WTC11 (cell line): ENCODE results near the gene GPNMB. TPM values are rescaled to one million over a fixed set of nuclear protein-coding genes. Genes with fewer than 3 reads are reported as not detected.

ENCODE experiments used
- ATAC-seq: fragments of 200-7000 bp; cut with Tn5 transposase; 2 replicates; pipeline ENCODE4 v1.10.0; 2021; ENCODE audit warnings: mild to moderate bottlenecking, moderate library complexity
- CTCF ChIA-PET: fragments of 300-600 bp; sonication (Branson Sonifier 250); formaldehyde crosslinking; loops from one replicate; lab custom pipeline; 2021; ENCODE audit warnings: antibody characterized with exemption; lab: Charles Lee
- POLR2A ChIA-PET: fragments of 350-600 bp; sonication (Branson Sonifier 250); formaldehyde crosslinking; loops from one replicate; lab custom pipeline; 2021; ENCODE audit warnings: antibody characterized with exemption; lab: Charles Lee
- DNase-seq: peaks from one replicate; pipeline ENCODE4 v3.0.0; 2021; ENCODE audit warnings: low spot score
- H3K27ac Mint-ChIP-seq: 2 replicates; pipeline ENCODE4 v1.8.0; 2021; ENCODE audit warnings: mixed read lengths
- H3K27me3 Mint-ChIP-seq: 2 replicates; pipeline ENCODE4 v1.8.0; 2021; ENCODE audit warnings: low read depth, mild to moderate bottlenecking, moderate library complexity, mixed read lengths
- H3K36me3 Mint-ChIP-seq: 2 replicates; pipeline ENCODE4 v1.8.0; 2021; ENCODE audit warnings: mixed read lengths
- H3K4me1 Mint-ChIP-seq: 2 replicates; pipeline ENCODE4 v1.8.0; 2022; ENCODE audit warnings: mixed read lengths
- H3K4me3 Mint-ChIP-seq: 2 replicates; pipeline ENCODE4 v1.8.0; 2021; ENCODE audit warnings: mild to moderate bottlenecking, moderate library complexity, mixed read lengths
- H3K9me3 Mint-ChIP-seq: 2 replicates; pipeline ENCODE4 v1.8.0; 2021; ENCODE audit warnings: mixed read lengths
- ELF4 ChIP-seq: sonication (generic); formaldehyde crosslinking; IDR thresholded peaks from 2 replicates; pipeline ENCODE4 v1.8.1; 2022; ENCODE audit warnings: low read depth, mild to moderate bottlenecking, moderate library complexity, missing genetic modification reagents
- FOXJ3 ChIP-seq: sonication (generic); formaldehyde crosslinking; IDR thresholded peaks from 2 replicates; pipeline ENCODE4 v1.9.0; 2021; ENCODE audit warnings: missing genetic modification reagents, mild to moderate bottlenecking, borderline replicate concordance
- GTF2I ChIP-seq: fragments of 250-450 bp; sonication (Bioruptor Pico); conservative IDR thresholded peaks from 2 replicates; pipeline ENCODE4 v1.4.0; 2021; ENCODE audit warnings: mild to moderate bottlenecking
- JAZF1 ChIP-seq: fragments of 250-450 bp; sonication (Bioruptor Pico); IDR thresholded peaks from 2 replicates; pipeline ENCODE4 v1.9.0; 2021; ENCODE audit warnings: moderate library complexity, mild to moderate bottlenecking, inconsistent platforms
- NFYB ChIP-seq: sonication (generic); formaldehyde crosslinking; conservative IDR thresholded peaks from 2 replicates; pipeline ENCODE4 v1.8.0; 2022; ENCODE audit warnings: low read depth, missing genetic modification reagents
- NR3C1 ChIP-seq: sonication (generic); formaldehyde crosslinking; conservative IDR thresholded peaks from 2 replicates; pipeline ENCODE4 v1.8.1; 2023; ENCODE audit warnings: low read depth, mild to moderate bottlenecking, missing genetic modification reagents
- OVOL2 ChIP-seq: fragments of 250-450 bp; sonication (Bioruptor Pico); IDR thresholded peaks from 2 replicates; pipeline ENCODE4 v1.9.0; 2021; ENCODE audit warnings: mild to moderate bottlenecking, borderline replicate concordance
- PREB ChIP-seq: sonication (generic); formaldehyde crosslinking; IDR thresholded peaks from 2 replicates; pipeline ENCODE4 v1.8.1; 2022; ENCODE audit warnings: mild to moderate bottlenecking, missing genetic modification reagents, moderate library complexity, borderline replicate concordance
- SOX15 ChIP-seq: fragments of 250-450 bp; sonication (Bioruptor Pico); IDR thresholded peaks from 2 replicates; pipeline ENCODE4 v1.9.0; 2021; ENCODE audit warnings: mild to moderate bottlenecking
- ZBTB43 ChIP-seq: sonication (generic); formaldehyde crosslinking; IDR thresholded peaks from 2 replicates; pipeline ENCODE4 v1.8.1; 2023; ENCODE audit warnings: mild to moderate bottlenecking, missing genetic modification reagents
- ZMAT4 ChIP-seq: fragments of 250-450 bp; sonication (Bioruptor Pico); IDR thresholded peaks from 2 replicates; pipeline ENCODE4 v1.9.0; 2021; ENCODE audit warnings: mild to moderate bottlenecking
- ZNF121 ChIP-seq: sonication (generic); formaldehyde crosslinking; IDR thresholded peaks from 2 replicates; pipeline ENCODE4 v1.8.0; 2023; ENCODE audit warnings: missing genetic modification reagents
- ZNF396 ChIP-seq: fragments of 250-450 bp; sonication (Bioruptor Pico); IDR thresholded peaks from 2 replicates; pipeline ENCODE4 v1.8.0; 2021; ENCODE audit warnings: mild to moderate bottlenecking, moderate library complexity, borderline replicate concordance
- ZNF416 ChIP-seq: fragments of 250-450 bp; sonication (Bioruptor Pico); IDR thresholded peaks from 2 replicates; pipeline ENCODE4 v1.9.0; 2021; ENCODE audit warnings: mild to moderate bottlenecking, inconsistent platforms
- total RNA-seq: library from RNA; stranded (reverse); gene quantifications from 3 replicates; pipeline ENCODE4 v1.2.3, GENCODE V29; 2021
- TF ChIP-seq, protein P1 (sequence below): sonication (generic); formaldehyde crosslinking; conservative IDR thresholded peaks from 2 replicates; pipeline ENCODE4 v1.8.1; 2023; ENCODE audit warnings: mild to moderate bottlenecking, low read depth, missing genetic modification reagents, moderate library complexity
- TF ChIP-seq, protein P2 (sequence below): fragments of 250-450 bp; sonication (Bioruptor Pico); IDR thresholded peaks from 2 replicates; pipeline ENCODE4 v1.9.0; 2021; ENCODE audit warnings: mild to moderate bottlenecking
- TF ChIP-seq, protein P3 (sequence below): fragments of 200-600 bp; IDR thresholded peaks from 2 replicates; pipeline ENCODE4 v1.8.0; 2022; ENCODE audit warnings: antibody characterized with exemption
- TF ChIP-seq, protein P4 (sequence below): sonication (generic); formaldehyde crosslinking; IDR thresholded peaks from 2 replicates; pipeline ENCODE4 v1.8.1; 2023; ENCODE audit warnings: mild to moderate bottlenecking, missing genetic modification reagents, borderline replicate concordance

GPNMB gene
- total RNA-seq, 1 experiment from 2014 or later = 1.1 TPM

GRCh38 chr7:23283086-23283485, 36.5 kb downstream of the GPNMB start:
- CTCF ChIA-PET = interaction anchor here (3.9 kb wide), 1 partner anchor 10 kb away, joined by 17 read pairs; no protein-coding TSS in a partner anchor
- peaks cover 6% of the 10 kb centered on the region for H3K4me1 Mint-ChIP-seq

More at GRCh38 chr7:23283086-23283485, 36.5 kb downstream of the GPNMB start:
- POLR2A ChIA-PET = no interaction called here
- DNase-seq (no peak), ATAC-seq (no peak)
- Mint-ChIP-seq H3K36me3 (no peaks in the 10 kb centered on the region), H3K27ac (no peak overlapping the region), H3K4me3 (no peak overlapping the region), H3K9me3 (no peaks in the 10 kb centered on the region), H3K27me3 (no peaks in the 10 kb centered on the region)
- TF ChIP-seq ZMAT4 (CRISPR knock-in tag) (no peak), ZBTB43 (no peak), ZNF121 (no peak), ELF4 (CRISPR knock-in tag) (no peak), GTF2I (no peak), ZNF396 (no peak), PREB (CRISPR knock-in tag) (no peak), NR3C1 (CRISPR knock-in tag) (no peak), ZNF416 (CRISPR knock-in tag) (no peak), JAZF1 (no peak), OVOL2 (CRISPR knock-in tag) (no peak), SOX15 (no peak), FOXJ3 (CRISPR knock-in tag) (no peak), NFYB (CRISPR knock-in tag) (no peak)
- TF ChIP-seq, protein P1, sequence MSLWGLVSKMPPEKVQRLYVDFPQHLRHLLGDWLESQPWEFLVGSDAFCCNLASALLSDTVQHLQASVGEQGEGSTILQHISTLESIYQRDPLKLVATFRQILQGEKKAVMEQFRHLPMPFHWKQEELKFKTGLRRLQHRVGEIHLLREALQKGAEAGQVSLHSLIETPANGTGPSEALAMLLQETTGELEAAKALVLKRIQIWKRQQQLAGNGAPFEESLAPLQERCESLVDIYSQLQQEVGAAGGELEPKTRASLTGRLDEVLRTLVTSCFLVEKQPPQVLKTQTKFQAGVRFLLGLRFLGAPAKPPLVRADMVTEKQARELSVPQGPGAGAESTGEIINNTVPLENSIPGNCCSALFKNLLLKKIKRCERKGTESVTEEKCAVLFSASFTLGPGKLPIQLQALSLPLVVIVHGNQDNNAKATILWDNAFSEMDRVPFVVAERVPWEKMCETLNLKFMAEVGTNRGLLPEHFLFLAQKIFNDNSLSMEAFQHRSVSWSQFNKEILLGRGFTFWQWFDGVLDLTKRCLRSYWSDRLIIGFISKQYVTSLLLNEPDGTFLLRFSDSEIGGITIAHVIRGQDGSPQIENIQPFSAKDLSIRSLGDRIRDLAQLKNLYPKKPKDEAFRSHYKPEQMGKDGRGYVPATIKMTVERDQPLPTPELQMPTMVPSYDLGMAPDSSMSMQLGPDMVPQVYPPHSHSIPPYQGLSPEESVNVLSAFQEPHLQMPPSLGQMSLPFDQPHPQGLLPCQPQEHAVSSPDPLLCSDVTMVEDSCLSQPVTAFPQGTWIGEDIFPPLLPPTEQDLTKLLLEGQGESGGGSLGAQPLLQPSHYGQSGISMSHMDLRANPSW = no peak
- TF ChIP-seq, protein P2, sequence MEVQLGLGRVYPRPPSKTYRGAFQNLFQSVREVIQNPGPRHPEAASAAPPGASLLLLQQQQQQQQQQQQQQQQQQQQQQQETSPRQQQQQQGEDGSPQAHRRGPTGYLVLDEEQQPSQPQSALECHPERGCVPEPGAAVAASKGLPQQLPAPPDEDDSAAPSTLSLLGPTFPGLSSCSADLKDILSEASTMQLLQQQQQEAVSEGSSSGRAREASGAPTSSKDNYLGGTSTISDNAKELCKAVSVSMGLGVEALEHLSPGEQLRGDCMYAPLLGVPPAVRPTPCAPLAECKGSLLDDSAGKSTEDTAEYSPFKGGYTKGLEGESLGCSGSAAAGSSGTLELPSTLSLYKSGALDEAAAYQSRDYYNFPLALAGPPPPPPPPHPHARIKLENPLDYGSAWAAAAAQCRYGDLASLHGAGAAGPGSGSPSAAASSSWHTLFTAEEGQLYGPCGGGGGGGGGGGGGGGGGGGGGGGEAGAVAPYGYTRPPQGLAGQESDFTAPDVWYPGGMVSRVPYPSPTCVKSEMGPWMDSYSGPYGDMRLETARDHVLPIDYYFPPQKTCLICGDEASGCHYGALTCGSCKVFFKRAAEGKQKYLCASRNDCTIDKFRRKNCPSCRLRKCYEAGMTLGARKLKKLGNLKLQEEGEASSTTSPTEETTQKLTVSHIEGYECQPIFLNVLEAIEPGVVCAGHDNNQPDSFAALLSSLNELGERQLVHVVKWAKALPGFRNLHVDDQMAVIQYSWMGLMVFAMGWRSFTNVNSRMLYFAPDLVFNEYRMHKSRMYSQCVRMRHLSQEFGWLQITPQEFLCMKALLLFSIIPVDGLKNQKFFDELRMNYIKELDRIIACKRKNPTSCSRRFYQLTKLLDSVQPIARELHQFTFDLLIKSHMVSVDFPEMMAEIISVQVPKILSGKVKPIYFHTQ = no peak
- TF ChIP-seq, protein P3, sequence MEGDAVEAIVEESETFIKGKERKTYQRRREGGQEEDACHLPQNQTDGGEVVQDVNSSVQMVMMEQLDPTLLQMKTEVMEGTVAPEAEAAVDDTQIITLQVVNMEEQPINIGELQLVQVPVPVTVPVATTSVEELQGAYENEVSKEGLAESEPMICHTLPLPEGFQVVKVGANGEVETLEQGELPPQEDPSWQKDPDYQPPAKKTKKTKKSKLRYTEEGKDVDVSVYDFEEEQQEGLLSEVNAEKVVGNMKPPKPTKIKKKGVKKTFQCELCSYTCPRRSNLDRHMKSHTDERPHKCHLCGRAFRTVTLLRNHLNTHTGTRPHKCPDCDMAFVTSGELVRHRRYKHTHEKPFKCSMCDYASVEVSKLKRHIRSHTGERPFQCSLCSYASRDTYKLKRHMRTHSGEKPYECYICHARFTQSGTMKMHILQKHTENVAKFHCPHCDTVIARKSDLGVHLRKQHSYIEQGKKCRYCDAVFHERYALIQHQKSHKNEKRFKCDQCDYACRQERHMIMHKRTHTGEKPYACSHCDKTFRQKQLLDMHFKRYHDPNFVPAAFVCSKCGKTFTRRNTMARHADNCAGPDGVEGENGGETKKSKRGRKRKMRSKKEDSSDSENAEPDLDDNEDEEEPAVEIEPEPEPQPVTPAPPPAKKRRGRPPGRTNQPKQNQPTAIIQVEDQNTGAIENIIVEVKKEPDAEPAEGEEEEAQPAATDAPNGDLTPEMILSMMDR = no peak
- TF ChIP-seq, protein P4, sequence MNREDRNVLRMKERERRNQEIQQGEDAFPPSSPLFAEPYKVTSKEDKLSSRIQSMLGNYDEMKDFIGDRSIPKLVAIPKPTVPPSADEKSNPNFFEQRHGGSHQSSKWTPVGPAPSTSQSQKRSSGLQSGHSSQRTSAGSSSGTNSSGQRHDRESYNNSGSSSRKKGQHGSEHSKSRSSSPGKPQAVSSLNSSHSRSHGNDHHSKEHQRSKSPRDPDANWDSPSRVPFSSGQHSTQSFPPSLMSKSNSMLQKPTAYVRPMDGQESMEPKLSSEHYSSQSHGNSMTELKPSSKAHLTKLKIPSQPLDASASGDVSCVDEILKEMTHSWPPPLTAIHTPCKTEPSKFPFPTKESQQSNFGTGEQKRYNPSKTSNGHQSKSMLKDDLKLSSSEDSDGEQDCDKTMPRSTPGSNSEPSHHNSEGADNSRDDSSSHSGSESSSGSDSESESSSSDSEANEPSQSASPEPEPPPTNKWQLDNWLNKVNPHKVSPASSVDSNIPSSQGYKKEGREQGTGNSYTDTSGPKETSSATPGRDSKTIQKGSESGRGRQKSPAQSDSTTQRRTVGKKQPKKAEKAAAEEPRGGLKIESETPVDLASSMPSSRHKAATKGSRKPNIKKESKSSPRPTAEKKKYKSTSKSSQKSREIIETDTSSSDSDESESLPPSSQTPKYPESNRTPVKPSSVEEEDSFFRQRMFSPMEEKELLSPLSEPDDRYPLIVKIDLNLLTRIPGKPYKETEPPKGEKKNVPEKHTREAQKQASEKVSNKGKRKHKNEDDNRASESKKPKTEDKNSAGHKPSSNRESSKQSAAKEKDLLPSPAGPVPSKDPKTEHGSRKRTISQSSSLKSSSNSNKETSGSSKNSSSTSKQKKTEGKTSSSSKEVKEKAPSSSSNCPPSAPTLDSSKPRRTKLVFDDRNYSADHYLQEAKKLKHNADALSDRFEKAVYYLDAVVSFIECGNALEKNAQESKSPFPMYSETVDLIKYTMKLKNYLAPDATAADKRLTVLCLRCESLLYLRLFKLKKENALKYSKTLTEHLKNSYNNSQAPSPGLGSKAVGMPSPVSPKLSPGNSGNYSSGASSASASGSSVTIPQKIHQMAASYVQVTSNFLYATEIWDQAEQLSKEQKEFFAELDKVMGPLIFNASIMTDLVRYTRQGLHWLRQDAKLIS (CRISPR knock-in tag) = no peak
